GM15510 (cell line): ENCODE measurements around the gene F11R.
A peak's percentile ranks its signal among the peaks of the same experiment; 100 is the strongest.

Experiments used
- POLR2A ChIP-seq: IDR thresholded peaks from 3 replicates; pipeline ENCODE4 v1.6.1; 2011; ENCODE audit warnings: borderline replicate concordance; ENCODE audit not compliant: insufficient read length; ENCODE audit errors: extremely low read depth

Gene F11R

GRCh38 chr1:161019751-161020495 lies 1.0 kb downstream of the F11R start:
- no peak for TF ChIP-seq POLR2A

GRCh38 chr1:161018631-161018930 lies 2.4 kb downstream of the F11R start:
- no peak for TF ChIP-seq POLR2A

- TF ChIP-seq POLR2A: no peak
These were observed 3.0 kb downstream of the F11R start for GRCh38 chr1:161017756-161018630.

DNA sequence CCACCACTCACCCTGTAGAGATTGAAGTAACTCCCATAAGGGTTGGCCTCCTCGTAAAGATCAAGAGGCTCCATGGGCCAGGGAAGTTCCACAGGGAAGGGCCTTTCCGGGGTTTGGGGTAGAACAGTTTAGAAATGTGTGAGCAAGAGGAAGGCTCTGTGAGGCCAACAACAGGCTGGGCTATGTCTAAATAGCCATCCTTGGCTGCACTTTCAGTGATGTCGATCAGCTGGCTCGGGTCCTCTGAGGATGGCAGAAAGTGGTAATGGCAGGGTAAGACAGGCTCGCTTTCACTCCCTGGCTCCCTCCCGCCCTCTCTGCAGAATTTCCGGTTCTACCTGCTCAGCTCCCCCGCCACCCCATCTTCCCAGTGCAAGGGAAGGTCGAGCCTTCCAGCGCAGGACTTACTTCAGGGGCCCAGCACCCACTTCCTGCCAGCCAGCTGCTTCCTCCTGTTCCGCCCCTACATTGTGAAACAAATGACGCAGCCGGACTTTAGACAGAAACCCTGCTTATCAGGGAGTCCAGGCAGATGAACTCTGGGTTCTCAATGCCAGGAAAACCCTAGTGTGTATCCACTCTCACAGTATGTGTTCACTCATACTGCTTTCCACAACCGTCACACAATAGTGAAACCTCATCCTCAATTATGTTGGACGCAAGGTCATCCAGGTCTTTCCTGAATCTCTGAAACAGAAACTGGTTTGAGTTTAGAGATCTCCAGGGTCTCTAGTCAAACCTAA lies 7.3 kb downstream of the F11R start:
- TF ChIP-seq POLR2A: peak; percentile 52

GRCh38 chr1:161013131-161013487 lies 7.8 kb downstream of the F11R start:
- TF ChIP-seq POLR2A: no peak

- no peak for TF ChIP-seq POLR2A
These were observed 8.5 kb downstream of the F11R start for GRCh38 chr1:161012420-161012819.

DNA sequence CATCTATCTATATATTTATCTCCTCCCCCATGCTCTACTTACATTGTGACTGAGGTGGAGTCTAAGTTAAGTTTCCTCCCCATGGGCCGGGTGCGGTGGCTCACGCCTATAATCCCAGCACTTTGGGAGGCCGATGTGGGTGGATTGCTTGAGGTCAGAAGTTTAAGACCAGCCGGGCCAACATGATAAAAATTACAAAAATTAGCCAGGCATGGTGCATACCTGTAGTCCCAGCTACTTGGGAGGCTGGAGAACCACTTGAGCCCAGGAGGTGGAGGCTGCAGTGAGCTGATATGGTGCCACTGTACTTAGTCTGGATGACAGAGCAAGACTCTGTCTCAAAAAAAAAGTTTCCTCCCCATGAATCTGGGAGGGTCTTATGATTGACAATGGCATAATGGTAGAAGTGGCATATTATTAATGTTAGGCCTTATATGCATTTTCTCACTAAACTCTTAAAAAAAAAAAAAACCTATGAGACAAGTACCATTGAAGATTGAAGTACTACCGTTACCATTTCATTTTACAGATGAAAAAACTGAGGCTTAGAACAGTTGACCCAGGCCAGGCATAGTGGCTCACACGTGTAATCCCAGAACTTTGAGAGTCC lies 11.2 kb downstream of the F11R start:
- no peak for TF ChIP-seq POLR2A

GRCh38 chr1:161008869-161009510 lies 12.0 kb downstream of the F11R start:
- no peak for TF ChIP-seq POLR2A

GRCh38 chr1:161007369-161007768 lies 13.6 kb downstream of the F11R start:
- no peak for TF ChIP-seq POLR2A

- no peak for TF ChIP-seq POLR2A
These were observed 14.4 kb downstream of the F11R start for GRCh38 chr1:161006563-161006962.

GRCh38 chr1:161001525-161001924 lies 19.4 kb downstream of the F11R start:
- TF ChIP-seq POLR2A: no peak

DNA sequence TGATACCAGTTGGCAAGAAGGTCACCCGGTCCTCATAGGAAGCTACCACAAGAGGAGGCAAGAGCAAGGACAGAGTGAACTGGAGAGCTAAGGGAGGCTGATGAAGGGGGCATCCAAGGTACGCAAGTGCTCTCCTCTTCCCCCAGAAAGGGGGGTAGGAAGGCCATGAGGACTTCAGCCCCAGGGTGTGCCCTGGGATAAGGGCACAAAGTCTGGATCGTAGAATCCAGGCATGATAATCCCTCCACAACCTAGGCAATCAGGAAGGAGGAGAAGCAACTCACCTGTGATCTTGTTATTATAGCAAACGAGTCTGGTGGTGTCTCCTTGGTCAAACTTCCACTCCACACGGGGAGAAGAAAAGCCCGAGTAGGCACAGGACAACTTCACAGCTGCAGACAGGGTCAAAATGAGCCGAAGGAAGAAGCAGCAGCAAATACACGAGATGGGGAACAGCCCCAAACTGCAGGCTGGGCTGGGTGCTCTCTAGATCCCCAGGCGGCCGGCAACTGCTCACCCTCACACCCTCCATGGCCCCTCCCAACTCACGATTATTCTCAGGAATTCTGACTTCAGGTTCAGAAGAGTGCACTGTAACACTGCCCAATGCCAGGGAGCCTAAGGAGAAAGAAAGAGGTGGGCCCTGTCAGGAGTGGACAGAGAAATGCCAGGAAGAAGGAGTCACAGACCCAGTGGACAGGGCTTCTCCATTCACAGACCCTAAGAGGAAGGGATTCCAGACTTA lies 20.0 kb downstream of the F11R start:
- no peak for TF ChIP-seq POLR2A

GRCh38 chr1:160999376-160999775 lies 21.6 kb downstream of the F11R start:
- no peak for TF ChIP-seq POLR2A
